ENCODE measurements around the gene GJD4.

The GJD4 gene

DNA sequence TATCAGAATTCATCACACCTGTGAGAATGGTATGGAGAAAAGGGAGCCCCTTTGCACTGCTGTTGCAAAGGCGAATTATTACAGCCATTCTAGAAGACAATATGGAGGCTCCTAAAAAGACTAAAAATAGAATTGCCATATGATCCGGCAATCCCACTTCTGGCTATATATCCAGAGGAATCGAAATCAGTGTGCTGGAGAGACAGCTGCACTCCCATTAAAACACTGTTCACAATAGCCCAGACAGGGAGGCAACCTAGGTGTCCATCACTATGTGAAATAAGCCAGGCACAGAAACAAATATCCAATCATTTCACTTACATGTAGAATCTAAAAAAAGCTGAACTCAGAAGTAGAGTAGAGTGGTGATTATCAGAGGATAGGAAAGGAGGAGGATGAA lies 26.0 kb upstream of the GJD4 start:
- DNase-seq (ENCODE audit: low read depth in 2 of 2), result no peak

DNA sequence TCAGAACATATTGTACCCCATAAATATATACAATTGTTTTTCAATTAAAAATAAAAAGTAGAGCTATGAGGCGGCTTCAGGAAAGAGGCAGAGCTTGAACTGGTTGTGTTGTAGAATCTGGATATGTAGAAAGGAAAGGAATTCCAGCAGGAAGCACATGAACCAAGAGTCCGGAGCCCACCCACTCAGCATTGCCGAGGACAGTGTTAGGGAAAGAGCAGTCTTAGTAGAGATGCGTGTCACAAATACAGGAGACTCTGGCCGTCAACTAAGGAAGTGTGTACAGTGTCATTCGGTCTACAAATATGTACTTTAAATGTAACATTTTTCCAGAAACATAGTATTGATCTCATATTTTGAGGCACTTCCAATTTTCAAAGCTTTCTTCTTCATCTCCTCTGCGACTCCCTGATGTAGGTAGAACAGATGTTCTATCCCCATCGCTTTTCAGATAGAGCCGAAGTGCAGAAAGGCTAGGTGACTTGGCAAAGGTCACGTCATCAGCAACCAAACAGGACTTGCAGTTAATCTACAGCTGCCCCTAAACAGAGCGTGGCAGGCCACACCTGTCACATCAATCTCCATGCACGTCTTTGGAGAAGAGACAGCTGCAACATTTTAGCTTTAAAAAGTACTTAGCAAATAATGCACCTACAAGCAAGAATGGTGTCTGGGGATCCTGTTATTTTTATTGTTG lies 25.3 kb upstream of the GJD4 start:
- DNase-seq (ENCODE audit: low read depth in 2 of 2), result no peak

DNA sequence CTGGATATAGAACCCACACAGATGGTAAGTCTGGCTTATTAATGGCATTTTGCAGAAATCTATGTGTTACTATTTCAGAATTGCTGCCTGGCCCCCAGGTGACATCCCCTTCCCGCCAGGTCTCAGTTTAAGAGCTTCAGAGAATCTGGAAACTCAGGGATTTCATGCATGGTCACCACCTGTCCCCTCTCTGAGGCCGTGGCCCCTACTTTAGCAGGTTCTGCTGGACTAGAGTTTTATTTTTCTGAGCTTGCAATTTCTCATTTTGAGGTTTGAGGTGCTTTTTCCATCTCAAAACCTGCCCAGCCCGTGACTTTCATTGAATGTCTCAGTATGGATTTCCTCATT lies 24.7 kb upstream of the GJD4 start:
- no peak for DNase-seq (ENCODE audit: low read depth in 2 of 2)

DNA sequence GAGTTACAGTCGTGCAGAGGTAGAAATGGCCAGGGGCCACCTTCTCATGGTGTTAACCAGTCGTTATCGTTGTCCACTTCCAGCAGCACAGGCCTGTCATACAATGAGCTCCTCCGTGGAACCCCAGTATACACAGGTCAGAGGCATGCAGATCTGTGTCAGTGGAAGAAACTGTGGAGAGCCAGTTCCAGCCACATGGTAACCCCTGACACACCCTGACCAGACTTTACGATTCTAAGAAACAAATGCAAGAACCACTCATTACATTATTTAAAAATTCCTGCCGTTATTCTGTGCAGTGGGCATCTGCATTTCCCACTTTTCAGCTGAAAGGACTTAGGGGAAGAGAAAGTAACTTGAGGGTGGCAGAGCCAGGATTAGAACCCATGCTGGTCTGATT lies 23.5 kb upstream of the GJD4 start:
- DNase-seq (ENCODE audit: low read depth in 2 of 2), result no peak

DNA sequence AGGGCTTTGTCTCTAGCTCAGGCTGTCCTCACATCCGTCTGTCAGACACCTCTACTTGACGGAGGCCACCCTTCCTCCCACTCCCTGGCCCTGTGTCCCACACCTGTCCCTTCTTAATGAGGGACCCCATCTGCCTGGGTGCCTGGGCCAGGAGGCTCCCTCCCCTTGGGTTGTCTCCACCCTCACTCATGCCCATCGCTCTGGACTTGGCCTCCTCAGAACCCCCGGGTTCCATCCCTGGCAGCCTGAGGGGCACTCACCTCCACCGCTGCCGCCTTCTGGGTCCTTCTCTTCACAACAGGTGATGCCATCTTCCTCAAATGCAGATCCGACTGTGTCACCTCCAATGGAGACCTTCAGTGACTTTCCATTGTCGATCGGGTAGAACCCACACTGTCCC lies 20.2 kb upstream of the GJD4 start:
- DNase-seq (ENCODE audit: low read depth in 2 of 2), result no peak

DNA sequence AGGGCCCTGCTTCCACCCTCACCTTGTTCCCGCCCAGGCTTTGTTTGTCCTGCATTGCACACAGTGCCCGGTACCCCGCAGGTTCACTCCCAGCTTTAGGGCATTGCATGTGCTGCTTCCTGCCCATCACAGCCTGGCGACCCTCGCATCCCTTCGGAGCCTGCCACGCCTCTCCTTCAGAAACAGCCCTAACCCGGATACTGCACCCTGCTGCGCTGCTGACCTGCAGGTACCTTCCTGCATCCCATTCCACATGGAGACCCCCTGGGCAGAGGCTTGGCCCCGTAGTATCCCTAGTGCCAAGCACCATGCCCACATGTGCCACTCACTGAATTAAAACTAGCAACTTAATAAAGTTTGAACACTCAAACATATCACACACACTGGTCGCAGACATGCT lies 19.8 kb upstream of the GJD4 start:
- DNase-seq (ENCODE audit: low read depth in 2 of 2), result no peak

DNA sequence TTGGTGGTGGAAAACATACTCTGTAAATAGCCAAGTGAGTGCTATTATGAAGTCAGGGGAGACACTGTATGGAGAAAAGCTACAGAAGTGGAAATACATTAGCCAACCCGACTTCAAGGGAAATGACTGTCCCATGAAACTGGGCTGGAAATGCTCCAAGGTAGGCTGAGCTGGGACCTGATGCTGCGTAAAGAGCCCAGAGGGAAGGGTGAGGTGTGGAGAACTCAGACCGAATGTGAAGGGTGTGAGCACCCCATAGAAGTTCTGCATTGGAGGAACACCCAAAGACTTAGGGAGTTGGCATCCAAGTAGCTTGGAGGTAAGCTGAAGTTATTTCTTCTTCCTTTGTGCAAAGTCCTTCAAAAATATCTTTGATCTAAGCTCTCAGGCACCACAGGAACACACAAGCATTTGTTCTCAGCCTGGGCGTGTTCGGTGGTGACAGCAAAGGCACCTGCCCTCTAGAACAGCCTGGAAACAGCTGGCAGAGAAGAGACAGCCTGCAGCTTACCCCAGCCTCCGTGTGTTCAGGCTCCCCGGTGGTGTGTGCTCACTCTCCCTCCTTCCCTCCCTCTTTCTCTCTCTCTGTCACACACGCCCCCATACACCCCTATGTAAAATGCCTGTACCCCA lies 19.1 kb upstream of the GJD4 start:
- DNase-seq (ENCODE audit: low read depth in 2 of 2), result no peak

DNA sequence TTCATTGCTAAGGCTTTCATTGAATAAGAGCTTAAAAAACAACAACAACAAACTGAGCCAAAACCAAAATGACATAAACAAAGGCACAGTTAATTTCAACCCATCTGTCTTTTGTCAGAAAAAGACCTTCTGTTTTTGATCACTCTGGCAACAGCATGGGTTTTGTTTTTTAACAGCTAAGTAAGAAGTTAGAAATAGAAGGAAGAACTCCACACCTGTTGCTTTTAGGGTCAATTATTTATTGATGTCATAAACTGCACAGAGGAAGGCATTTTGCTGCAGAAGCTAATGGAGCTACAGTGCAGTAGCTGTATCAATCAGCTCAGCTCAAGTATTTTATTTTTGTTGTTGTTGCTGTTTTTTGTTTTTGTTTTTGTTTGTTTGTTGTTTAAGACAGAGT lies 16.3 kb upstream of the GJD4 start:
- no peak for DNase-seq (ENCODE audit: low read depth in 2 of 2)

DNA sequence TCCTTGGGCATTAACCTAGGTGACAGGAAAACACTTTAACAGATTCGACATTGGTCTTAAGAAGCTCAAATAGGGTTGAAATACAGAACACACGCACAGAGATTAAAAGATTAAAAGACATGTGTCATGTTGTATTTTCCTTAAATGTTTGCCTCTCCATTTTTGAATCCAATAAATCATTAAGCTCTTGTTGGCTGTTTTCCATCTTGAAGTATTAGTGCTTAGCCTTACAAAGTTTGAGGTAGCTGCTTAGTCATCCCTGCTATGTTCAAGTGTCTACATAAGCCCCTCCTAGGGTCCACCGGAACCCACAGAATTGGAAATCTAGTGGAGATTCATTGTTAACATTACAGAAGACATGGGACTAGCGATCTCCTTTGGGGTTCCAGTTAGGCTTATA lies 12.7 kb upstream of the GJD4 start:
- DNase-seq (ENCODE audit: low read depth in 2 of 2), result no peak

DNA sequence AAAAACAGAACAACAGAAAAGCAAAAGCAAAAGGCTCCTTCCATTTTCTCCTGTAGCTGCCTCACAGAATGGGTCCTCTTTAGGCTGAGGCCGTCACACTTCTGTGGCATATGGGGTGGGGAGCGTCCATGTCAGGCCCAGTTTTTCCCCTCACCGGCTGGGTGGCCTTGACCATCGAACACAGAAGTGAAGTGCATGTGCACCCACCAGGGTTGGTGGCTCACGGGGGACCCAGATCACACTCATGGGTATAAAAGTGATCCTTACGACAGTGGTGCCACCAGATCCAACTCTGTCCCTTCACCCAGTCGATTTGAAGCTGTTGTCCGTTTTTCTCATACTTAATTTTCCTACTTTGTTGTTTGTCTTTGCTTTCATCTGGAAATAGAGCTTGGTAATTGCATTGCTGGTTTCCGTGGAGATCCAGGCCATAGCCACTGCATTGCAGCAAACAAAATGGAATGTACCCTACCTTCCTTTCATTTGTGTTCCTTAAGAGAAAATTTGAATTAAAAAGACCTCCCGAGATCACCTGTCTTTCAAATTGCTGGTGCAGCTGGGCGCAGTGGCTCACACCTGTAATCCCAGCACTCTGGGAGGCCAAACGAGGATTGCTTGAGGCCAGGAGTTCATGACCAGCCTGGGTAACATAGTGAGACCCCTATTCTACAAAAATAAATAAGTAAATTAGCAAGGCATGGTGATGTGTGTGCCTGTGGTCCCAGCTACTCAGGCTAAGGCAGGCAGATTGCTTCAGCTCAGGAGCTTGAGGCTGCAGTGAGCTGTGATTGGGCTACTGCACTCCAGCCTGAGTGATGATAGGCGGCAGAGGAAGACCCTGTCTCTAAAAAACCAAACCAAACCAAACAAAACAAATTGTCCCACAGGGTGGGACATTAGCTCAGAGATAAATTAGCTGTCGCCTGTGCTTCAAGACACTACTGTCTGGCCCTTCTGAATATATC lies 10.7 kb upstream of the GJD4 start:
- no peak for DNase-seq (ENCODE audit: low read depth in 2 of 2)

DNA sequence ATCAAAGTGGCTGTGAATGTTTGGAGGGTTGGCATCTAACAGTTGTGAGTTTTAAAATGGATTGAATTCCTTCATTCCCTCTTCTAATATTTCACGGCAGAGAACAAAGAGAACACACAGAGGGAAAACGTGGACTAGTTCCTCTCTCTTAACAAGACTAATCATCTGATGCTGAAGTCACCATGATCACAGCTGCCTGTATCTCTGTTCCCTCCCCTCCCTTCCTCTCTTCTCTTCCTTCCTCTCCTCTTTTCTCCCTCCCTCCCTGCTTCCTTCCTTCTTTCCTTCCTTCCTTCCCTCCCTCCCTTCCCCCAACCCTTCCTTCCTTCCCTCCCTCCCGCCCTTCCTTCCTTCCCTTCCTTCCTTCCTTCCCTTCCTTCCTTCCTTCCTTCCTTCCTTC lies 10.0 kb upstream of the GJD4 start:
- DNase-seq (ENCODE audit: low read depth in 2 of 2), result no peak

DNA sequence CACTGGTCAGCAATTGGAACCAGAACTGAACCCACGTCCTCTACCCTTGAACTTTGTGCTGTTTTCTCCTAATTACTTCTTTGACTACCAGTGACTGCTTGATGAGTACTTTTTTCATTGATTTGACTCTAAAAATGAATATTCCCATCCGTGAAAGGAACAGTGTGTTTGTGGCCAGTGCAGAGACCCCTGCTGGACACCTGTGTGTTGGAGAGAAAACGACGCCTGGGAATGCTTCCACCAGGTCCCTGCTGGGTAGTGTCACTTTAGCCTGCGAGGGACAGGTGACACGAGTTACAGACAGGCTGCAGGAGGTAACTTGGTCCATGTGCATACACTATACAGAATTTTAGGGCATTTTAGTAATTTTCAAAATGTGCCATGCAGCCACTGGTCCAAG lies 6.8 kb upstream of the GJD4 start:
- no peak for DNase-seq (ENCODE audit: low read depth in 2 of 2)

DNA sequence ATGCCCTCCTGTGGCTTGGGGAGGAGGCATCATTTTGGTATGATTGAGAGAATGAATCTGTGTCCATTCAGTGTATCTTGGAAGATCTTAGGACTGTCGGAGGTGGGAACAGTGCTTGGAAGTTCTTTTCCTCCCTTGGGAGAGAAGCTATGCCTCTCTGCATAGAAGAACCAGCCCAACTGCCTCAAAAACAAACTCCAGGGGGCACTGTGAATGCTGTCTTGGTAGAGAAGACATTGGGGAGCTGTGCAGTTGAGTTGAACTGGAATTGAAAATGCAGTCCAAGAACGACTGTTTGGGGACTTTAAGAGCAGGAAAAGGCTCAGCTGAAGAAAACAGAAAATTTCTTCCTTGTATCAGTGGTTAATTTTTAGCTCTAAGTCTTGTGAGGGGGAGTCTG lies 4.9 kb upstream of the GJD4 start:
- DNase-seq (ENCODE audit: low read depth in 2 of 2), result no peak

DNA sequence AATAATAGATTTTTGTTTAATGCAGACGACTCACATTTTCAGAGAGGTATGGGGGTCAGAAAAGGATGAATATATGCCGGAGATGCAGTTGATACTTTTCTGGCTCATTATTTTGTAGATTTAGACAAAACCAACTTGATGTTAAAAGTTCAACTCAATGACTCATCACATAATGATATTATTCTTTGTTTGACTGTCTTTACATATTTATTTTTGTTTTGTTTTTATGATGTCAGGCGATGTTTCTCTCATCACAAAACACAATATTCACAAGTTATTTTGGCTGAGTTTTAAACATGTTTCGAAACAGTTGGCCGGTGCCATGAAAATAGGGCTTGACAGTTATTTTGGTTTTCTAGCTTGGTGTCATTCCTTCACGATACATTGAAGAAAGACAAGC lies 1.3 kb downstream of the GJD4 start:
- no peak for DNase-seq (ENCODE audit: low read depth in 2 of 2)

DNA sequence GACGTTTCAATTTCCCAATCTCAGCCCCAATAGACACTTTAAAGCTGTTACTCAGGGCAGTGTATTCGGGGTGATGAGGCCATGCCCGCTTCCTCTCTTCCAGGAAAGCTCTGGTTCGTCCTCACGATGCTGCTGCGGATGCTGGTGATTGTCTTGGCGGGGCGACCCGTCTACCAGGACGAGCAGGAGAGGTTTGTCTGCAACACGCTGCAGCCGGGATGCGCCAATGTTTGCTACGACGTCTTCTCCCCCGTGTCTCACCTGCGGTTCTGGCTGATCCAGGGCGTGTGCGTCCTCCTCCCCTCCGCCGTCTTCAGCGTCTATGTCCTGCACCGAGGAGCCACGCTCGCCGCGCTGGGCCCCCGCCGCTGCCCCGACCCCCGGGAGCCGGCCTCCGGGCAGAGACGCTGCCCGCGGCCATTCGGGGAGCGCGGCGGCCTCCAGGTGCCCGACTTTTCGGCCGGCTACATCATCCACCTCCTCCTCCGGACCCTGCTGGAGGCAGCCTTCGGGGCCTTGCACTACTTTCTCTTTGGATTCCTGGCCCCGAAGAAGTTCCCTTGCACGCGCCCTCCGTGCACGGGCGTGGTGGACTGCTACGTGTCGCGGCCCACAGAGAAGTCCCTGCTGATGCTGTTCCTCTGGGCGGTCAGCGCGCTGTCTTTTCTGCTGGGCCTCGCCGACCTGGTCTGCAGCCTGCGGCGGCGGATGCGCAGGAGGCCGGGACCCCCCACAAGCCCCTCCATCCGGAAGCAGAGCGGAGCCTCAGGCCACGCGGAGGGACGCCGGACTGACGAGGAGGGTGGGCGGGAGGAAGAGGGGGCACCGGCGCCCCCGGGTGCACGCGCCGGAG lies 2.6 kb downstream of the GJD4 start:
- no peak for DNase-seq (ENCODE audit: low read depth in 2 of 2)

DNA sequence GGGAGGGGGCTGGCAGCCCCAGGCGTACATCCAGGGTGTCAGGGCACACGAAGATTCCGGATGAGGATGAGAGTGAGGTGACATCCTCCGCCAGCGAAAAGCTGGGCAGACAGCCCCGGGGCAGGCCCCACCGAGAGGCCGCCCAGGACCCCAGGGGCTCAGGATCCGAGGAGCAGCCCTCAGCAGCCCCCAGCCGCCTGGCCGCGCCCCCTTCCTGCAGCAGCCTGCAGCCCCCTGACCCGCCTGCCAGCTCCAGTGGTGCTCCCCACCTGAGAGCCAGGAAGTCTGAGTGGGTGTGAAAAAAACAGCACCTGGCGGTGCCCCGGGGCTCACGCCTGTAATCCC lies 3.2 kb downstream of the GJD4 start:
- no peak for DNase-seq (ENCODE audit: low read depth in 2 of 2)

DNA sequence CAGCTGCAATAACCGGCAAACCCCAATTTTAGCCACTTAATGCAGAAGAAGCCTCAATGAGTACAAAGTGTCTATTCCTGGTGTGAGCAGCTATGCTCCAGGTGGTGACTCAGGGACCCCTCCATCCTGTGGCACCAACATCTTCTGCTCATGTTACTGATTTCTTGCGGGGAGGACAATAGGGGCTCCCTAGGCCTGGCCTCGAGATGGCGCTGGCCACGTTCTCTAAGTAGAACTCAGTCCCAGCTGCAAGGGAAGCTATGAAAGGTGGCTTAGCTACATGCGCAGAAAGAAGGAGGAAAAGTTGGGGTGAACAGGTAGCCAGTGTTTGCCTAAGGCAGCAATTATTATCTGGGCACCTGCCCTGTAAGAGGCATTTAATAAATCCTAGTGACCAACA lies 6.6 kb downstream of the GJD4 start:
- no peak for DNase-seq (ENCODE audit: low read depth in 2 of 2)

DNA sequence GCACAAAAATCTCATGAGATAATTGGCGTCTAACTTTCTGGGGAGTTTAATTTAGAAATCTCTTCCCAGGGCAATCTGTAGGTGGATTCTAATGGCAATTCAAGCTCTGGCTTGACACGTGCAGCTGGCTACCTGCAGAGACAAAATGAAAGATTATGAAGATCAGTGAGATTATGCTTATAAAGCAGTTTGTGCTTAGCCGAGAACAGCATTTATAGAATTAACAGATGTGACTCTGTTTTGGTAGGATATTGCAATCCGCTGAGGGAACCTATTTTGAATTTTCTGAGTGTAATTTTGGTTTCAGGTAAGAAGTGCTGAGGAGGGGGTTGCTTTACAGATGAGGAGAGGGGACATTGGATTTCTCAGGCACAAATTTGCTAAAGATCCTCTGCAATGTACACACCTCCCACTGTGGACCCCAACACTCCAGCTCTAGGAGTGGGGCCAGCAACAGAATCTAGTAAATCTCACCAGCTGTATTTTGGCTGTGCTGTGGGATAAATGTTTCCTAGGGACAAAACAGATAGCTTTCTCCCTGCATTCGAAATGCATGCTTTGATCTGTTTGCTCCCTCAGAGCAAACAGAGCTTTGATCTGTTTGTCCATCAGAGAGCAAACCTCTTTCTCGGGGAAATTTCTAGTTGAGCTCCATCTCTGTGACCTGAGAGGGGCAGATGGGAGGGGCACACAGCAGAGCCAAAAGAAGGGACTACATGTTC lies 7.4 kb downstream of the GJD4 start:
- DNase-seq (ENCODE audit: low read depth in 2 of 2), result no peak

DNA sequence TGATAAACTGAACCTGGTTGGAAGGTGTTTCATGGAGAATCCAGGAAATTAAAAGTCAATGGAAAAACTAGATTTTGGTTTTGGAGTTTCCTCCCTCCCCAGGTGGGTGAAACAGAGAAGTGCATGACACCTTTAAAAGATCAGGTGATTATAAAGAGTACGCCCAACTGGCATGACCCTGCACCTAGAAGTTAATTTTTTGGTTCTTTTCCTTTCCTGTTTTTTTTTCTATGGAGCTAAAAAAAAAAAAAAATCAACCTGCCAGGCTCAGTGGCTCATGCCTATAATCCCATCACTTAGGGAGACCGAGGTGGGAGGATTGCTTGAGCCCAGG lies 7.9 kb downstream of the GJD4 start:
- no peak for DNase-seq (ENCODE audit: low read depth in 2 of 2)

DNA sequence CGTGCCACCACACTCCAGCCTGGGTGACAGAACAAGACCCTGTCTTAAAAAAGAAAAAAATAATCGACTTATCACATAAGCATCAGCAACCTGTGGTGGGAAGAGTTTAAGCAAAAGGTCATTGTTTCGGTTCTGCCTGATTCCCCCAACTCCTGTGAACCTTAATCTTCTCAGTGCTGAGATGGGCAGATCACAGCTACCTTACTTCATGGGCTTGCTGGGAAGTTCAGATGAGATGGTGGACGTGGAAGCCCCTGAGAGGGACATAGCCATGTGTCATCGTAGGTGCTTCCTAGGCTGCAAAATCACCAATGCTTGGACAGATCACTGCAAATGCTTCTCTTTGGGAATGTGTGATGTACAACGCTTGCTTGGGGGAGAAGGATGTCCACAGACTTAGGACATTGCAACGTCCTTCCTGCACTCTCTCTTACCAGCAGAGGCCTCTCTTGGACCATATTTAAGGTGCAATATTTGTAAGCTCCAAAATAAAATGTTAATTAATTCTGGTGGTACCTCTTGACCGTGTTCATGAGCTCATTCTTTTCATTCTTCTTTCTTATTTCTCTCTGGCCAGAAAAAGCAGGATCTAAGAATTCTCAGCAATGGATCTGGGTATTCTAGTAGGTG lies 8.6 kb downstream of the GJD4 start:
- no peak for DNase-seq (ENCODE audit: low read depth in 2 of 2)

DNA sequence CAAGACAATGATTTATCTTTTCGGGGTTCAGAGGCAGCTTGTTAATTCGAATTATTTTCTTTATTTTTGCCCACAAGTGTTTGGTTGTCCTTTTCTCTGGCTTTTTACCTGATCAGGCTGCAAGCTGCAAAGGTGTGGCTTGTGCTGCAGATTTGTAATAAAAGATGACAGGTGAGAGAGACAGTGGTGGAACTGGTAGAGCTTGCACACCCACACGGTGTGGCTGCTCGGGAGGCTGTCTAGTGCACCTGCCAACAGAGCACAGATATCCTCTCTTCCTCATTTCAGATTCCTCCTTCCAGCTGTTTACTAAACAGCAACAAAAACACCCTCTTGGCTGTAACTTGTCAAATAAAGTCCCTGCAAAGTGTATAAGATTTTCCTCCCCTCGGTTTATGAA lies 9.2 kb downstream of the GJD4 start:
- DNase-seq (ENCODE audit: low read depth in 2 of 2), result no peak
